ENCODE data around the gene PDE4B.
A peak's percentile ranks its signal among the peaks of the same experiment; 100 is the strongest.

Gene PDE4B

DNA sequence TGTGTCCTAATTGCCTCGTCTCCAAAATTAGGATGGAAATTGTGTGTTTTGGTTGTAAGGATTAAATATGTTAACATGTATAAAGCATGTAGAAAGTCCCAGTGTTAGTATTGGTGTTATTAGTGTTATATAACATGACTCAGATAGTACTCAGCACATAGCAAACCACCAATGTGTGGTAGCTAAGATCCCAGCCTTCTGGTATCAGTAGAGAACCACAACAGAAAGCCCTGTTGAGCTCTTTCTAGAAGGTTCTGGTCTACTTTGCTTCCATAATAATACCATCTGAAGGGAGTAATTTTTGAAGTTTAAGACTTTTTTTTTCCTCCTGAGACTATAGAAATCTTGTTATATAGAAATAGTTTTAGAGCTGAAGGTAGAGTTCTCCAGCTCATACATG is 481.9 kb downstream of the PDE4B start:
- DNase-seq (ENCODE audit: low read depth, low spot score), result peak; percentile 55
- H3K4me3 ChIP-seq (ENCODE audit: low read depth, low read length), result no peak overlapping the region
- in situ Hi-C loops (cut with HindIII; ENCODE audit: low sequenced_read_pairs), result loop anchor here (25.0 kb wide), 1 partner anchor 163 kb away; no protein-coding TSS in a partner anchor
- TF ChIP-seq, protein P1, sequence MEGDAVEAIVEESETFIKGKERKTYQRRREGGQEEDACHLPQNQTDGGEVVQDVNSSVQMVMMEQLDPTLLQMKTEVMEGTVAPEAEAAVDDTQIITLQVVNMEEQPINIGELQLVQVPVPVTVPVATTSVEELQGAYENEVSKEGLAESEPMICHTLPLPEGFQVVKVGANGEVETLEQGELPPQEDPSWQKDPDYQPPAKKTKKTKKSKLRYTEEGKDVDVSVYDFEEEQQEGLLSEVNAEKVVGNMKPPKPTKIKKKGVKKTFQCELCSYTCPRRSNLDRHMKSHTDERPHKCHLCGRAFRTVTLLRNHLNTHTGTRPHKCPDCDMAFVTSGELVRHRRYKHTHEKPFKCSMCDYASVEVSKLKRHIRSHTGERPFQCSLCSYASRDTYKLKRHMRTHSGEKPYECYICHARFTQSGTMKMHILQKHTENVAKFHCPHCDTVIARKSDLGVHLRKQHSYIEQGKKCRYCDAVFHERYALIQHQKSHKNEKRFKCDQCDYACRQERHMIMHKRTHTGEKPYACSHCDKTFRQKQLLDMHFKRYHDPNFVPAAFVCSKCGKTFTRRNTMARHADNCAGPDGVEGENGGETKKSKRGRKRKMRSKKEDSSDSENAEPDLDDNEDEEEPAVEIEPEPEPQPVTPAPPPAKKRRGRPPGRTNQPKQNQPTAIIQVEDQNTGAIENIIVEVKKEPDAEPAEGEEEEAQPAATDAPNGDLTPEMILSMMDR (IDR thresholded peaks at IDR 0.05; ENCODE audit: low read depth, low read length), result no peak

DNA sequence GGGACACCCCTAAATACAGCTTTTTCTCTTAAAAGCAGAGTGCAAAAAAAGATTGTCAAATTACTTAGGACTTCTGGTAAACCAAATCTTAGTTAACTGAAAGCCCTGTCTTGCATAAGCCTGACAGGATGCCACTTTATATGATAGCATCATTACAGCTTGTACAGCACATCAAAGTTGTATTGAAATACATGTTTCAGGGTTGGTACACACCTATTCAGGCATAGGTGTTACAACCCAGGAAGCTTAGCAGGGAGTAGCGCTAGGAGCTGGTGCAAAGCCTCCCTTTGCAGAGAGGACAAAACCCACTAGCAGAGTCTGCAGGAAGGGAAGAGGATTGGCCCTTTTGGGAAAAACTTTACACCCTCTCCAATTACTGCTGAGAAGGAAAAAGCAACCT is 482.4 kb downstream of the PDE4B start:
- no peak for DNase-seq (ENCODE audit: low read depth, low spot score)
- TF ChIP-seq, protein P1 (IDR thresholded peaks at IDR 0.05; ENCODE audit: low read depth, low read length), result no peak
- in situ Hi-C loops (cut with HindIII; ENCODE audit: low sequenced_read_pairs), result no loop called here
- H3K4me3 ChIP-seq (ENCODE audit: low read depth, low read length), result no peak overlapping the region

DNA sequence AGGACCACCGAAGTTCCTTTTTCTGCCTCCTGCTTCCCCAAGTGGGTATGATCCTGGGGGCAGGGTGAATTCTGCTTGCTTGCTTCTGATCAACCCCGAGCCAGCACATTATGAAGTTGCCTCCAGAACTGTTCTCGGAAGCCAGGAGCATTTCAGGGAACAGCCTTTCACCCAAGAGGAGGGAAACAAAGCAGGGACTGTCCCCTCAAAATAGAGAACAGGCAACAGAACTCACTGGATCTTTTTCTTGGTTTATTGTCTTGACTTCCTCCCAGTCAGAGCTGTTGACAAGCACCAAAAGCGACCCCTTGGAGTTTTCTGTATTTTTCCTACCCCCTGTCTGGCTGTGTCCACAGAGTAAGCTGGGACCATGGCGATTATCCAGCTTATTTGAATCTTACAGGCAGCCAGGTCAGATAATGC is 482.9 kb downstream of the PDE4B start:
- DNase-seq (ENCODE audit: low read depth, low spot score), result no peak
- TF ChIP-seq, protein P1 (IDR thresholded peaks at IDR 0.05; ENCODE audit: low read depth, low read length), result no peak
- in situ Hi-C loops (cut with HindIII; ENCODE audit: low sequenced_read_pairs), result no loop called here
- no peak overlapping the region for H3K4me3 ChIP-seq (ENCODE audit: low read depth, low read length)

DNA sequence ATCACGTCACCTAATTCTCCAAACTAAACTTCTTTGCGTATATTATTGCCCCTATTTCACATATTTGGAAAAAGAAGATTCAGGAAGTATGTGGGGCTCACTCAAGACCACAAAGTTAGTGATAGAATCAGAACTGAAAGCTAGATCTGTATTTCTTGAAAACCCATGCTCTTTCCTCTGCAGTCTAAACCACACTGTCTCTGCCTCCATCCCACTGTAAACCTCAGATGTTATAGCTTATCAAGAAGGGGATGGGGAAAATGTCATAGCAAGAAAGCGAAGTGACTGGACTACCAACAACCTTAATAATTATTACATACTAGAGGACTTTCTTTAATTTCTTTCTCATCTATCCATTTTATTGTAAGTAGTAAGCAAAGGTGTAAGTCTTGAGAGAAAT is 483.5 kb downstream of the PDE4B start:
- in situ Hi-C loops (cut with HindIII; ENCODE audit: low sequenced_read_pairs), result no loop called here
- H3K4me3 ChIP-seq (ENCODE audit: low read depth, low read length), result no peak overlapping the region
- no peak for DNase-seq (ENCODE audit: low read depth, low spot score)
- TF ChIP-seq, protein P1 (IDR thresholded peaks at IDR 0.05; ENCODE audit: low read depth, low read length), result no peak

DNA sequence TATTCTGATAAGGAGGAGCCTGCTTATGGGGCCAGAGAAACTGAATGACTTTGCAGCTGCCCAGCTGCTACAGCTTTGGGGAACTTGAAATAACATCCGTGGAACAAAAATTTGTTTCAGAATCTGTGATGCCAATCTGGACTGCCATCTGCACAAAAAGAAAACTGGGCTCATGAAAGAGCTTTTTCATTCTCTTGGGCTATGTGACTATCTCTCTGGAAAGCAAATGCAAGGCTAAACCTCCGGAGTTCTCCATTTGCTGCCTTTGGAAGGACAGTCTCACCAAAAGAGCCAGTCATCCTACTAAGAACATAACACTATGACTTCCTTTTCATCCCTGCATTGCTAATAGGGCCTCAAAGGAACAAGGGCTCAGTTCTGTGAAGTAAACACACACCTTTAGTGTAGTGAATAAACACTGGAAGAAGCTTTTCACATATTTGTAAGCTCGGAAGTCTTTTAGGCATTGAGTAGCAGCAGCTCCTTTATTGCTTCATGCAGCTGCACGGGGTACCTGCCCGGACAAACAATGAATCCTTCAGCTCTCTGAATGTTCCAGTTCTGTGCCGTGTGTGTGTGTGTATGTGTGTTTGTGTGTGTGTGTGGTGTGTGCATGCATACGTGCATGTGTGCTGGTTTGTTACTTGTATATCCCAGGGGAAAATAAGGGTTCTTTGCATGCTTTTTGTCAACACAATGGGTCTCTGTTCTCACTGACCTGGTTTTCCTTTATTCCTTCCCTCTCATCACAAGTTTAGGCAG is 485.7 kb downstream of the PDE4B start:
- TF ChIP-seq, protein P1 (IDR thresholded peaks at IDR 0.05; ENCODE audit: low read depth, low read length), result no peak
- no peak overlapping the region for H3K4me3 ChIP-seq (ENCODE audit: low read depth, low read length)
- in situ Hi-C loops (cut with HindIII; ENCODE audit: low sequenced_read_pairs), result no loop called here
- DNase-seq (ENCODE audit: low read depth, low spot score), result no peak

DNA sequence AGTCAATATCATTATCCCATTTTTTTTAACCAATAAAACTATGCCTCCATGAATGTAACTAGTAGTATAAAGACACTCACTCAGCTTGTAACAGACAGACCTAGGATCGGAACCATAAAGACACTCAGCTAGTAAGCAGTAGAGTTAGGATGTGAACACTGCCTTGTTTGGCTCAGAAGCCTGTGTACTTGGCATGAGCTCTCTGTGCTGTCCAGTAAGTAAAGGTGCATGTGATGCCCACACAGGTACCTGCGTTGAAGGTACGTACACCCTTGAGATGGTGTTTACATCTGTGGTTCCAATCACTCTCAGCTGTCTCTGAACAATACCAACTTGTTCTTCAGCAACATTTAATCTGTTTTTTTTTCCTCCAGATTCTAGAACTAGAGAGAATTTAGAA is 489.1 kb downstream of the PDE4B start:
- TF ChIP-seq, protein P1 (IDR thresholded peaks at IDR 0.05; ENCODE audit: low read depth, low read length), result no peak
- DNase-seq (ENCODE audit: low read depth, low spot score), result no peak
- in situ Hi-C loops (cut with HindIII; ENCODE audit: low sequenced_read_pairs), result no loop called here
- H3K4me3 ChIP-seq (ENCODE audit: low read depth, low read length), result no peak overlapping the region

Measured in astrocyte of the spinal cord (primary cell).